SK-N-SH treated with all-trans-retinoic acid at 6 μM for 48 hours (cell line): ENCODE measurements around the gene SMAD9.

Source experiments
- SNAI2 ChIP-seq: fragments of 250-450 bp; sonication (Bioruptor Pico); IDR thresholded peaks from 2 replicates; pipeline ENCODE4 v1.5.0; 2020; ENCODE audit warnings: mild to moderate bottlenecking, moderate library complexity
- TOX ChIP-seq: fragments of 250-450 bp; sonication (Bioruptor Pico); IDR thresholded peaks from 2 replicates; pipeline ENCODE4 v1.8.0; 2021; ENCODE audit warnings: mild to moderate bottlenecking, moderate library complexity, borderline replicate concordance
- ZNF565 ChIP-seq: fragments of 450-650 bp; formaldehyde crosslinking; conservative IDR thresholded peaks from 2 replicates; pipeline ENCODE4 v1.5.0; 2020; ENCODE audit warnings: low read depth, mild to moderate bottlenecking, moderate library complexity
- ZNF8 ChIP-seq: fragments of 450-650 bp; formaldehyde crosslinking; IDR thresholded peaks from 2 replicates; pipeline ENCODE4 v1.5.0; 2020; ENCODE audit warnings: mild to moderate bottlenecking, moderate library complexity

DNA sequence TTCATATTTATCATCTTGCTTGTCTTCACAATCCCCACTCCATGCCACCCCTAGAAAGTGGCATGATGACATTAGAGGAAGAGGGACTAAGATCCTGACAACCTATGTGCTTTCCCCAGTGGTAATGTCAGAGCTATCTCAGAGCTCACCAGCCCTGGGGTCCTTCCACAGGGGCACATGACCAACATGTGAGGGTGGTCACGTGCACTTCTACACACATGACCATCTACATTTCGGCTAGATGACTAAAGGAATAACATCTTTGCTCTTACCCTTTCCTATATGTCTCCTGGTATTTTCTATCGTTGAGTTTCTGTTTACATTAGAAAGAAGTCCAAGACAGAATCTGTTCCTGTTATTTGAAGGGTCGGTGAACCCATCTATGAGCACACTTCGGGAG lies 54.8 kb downstream of the SMAD9 start:
- no peak for TF ChIP-seq TOX (CRISPR knock-in tag)
- no peak for TF ChIP-seq SNAI2 (CRISPR knock-in tag)
- no peak for TF ChIP-seq ZNF565
- no peak for TF ChIP-seq ZNF8 (CRISPR knock-in tag)
